ENCODE measurements around the gene CAD.
"Not testable (repeated sequence)": the region's sequence is repeated elsewhere in the genome, so short reads cannot be mapped to it uniquely, and the experiment has no call there.

The CAD gene

GRCh38 chr2:27217173-27218121 is at the start of gene CAD:
Gene CAD, plus strand, starts transcription at chr2:27217369. Its CDS starts 183 bp downstream, at chr2:27217552.
- peak; percentile 93 for DNase-seq (ENCODE audit: low spot score)
- TF ChIP-seq CTCF (IDR thresholded peaks at IDR 0.05; ENCODE audit: extremely low read depth, missing control alignments) = peak; percentile 10

GRCh38 chr2:27170581-27171337 is 46.4 kb upstream of the CAD start:
- no peak for DNase-seq (ENCODE audit: low spot score)
- no peak for TF ChIP-seq CTCF (IDR thresholded peaks at IDR 0.05; ENCODE audit: extremely low read depth, missing control alignments)

GRCh38 chr2:27171351-27171848 is 45.8 kb upstream of the CAD start:
- DNase-seq (ENCODE audit: low spot score) = no peak
- TF ChIP-seq CTCF (IDR thresholded peaks at IDR 0.05; ENCODE audit: extremely low read depth, missing control alignments) = no peak

GRCh38 chr2:27174638-27175037 is 42.5 kb upstream of the CAD start:
- DNase-seq (ENCODE audit: low spot score) = no peak

GRCh38 chr2:27175330-27175729 is 41.8 kb upstream of the CAD start:
- no peak for TF ChIP-seq CTCF (IDR thresholded peaks at IDR 0.05; ENCODE audit: extremely low read depth, missing control alignments)

More at GRCh38 chr2:27174638-27175037, 42.5 kb upstream of the CAD start:
- TF ChIP-seq CTCF (IDR thresholded peaks at IDR 0.05; ENCODE audit: extremely low read depth, missing control alignments) = no peak

GRCh38 chr2:27175781-27176180 is 41.4 kb upstream of the CAD start:
- DNase-seq (ENCODE audit: low spot score) = not testable (repeated sequence)

More at GRCh38 chr2:27175330-27175729, 41.8 kb upstream of the CAD start:
- DNase-seq (ENCODE audit: low spot score) = no peak

- no peak for DNase-seq (ENCODE audit: low spot score)
Observed at GRCh38 chr2:27177441-27178351, 39.5 kb upstream of the CAD start.

More at GRCh38 chr2:27177441-27178351, 39.5 kb upstream of the CAD start:
- TF ChIP-seq CTCF (IDR thresholded peaks at IDR 0.05; ENCODE audit: extremely low read depth, missing control alignments) = no peak
